ENCODE measurements around the gene TMEM45A. TPM values are rescaled to one million over a fixed set of nuclear protein-coding genes. Genes with fewer than 3 reads are reported as not detected.

Gene TMEM45A
- total RNA-seq, 1 experiment from 2014 or later = 10.1 TPM

GRCh38 chr3:100590840-100591147, 98.4 kb downstream of the TMEM45A start:
- Mint-ChIP-seq H3K9me3 (peaks cover 11 to 13% of the 10 kb centered on the region in 2 experiments; a peak in 4 of 5 replicates), H3K4me3 (no peak overlapping the region), H3K27me3 (ENCODE audit: low read depth) (no peaks in the 10 kb centered on the region), H3K27ac (no peak overlapping the region), H3K4me1 (peaks cover 3 to 4% of the 10 kb centered on the region in 2 experiments; a peak in 1 of 4 replicates), H3K36me3 (ENCODE audit: insufficient read depth in 1 of 3, low read depth in 3 of 3) (peaks cover 7 to 8% (median 8%) of the 10 kb centered on the region in 3 experiments)
- Histone ChIP-seq H3K14ac (ENCODE audit: insufficient read depth, low read length) (no peak overlapping the region), H3T11ph (ENCODE audit: low read length) (no peak overlapping the region), H2BK15ac (ENCODE audit: low read depth, low read length) (no peak overlapping the region), H3K23me2 (ENCODE audit: insufficient read length, low read depth, low read length, poor library complexity, severe bottlenecking) (no peaks in the 10 kb centered on the region), H4K91ac (ENCODE audit: insufficient read length, low read depth, low read length) (no peak overlapping the region), H2AFZ (ENCODE audit: low read length) (no peak overlapping the region), H3K23ac (ENCODE audit: insufficient read length, low read depth, low read length) (no peak overlapping the region), H3K79me1 (ENCODE audit: insufficient read depth, low read depth, low read length, poor library complexity, severe bottlenecking) (no peaks in the 10 kb centered on the region), H3K79me2 (ENCODE audit: insufficient read depth, low read length) (no peaks in the 10 kb centered on the region), H3K4me1 (ENCODE audit: insufficient read depth, low read length) (no peaks in the 10 kb centered on the region), H3K4me2 (ENCODE audit: insufficient read depth, insufficient read length, low read length) (no peak overlapping the region), H3K27ac (ENCODE audit: insufficient read length, low read depth, low read length) (no peak overlapping the region), H4K5ac (ENCODE audit: insufficient read length, low read depth, low read length) (no peak overlapping the region), H3K27me3 (ENCODE audit: insufficient read depth, low read length) (no peaks in the 10 kb centered on the region), H3K18ac (ENCODE audit: insufficient read length, low read depth, low read length) (no peak overlapping the region), H4K20me1 (ENCODE audit: control insufficient read depth, insufficient read depth, insufficient read length) (no peaks in the 10 kb centered on the region), H3K4ac (ENCODE audit: low read depth, low read length) (no peak overlapping the region), H3K56ac (ENCODE audit: insufficient read length, low read depth, low read length) (no peak overlapping the region), H2BK20ac (ENCODE audit: low read depth, low read length, poor library complexity, severe bottlenecking) (no peak overlapping the region), H3K9me3 (ENCODE audit: control insufficient read depth, low read depth, low read length) (no peaks in the 10 kb centered on the region), H2BK12ac (ENCODE audit: insufficient read length, low read depth, low read length) (no peak overlapping the region), H2BK120ac (ENCODE audit: low read depth, low read length, poor library complexity, severe bottlenecking) (no peak overlapping the region), H2BK5ac (ENCODE audit: insufficient read length, low read length) (no peak overlapping the region), H4K8ac (replicated peaks; ENCODE audit: insufficient read length, low read depth, low read length) (no peak overlapping the region), H2AK5ac (ENCODE audit: insufficient read length, low read length) (no peak overlapping the region), H3K9ac (ENCODE audit: extremely low read depth, insufficient read length, low read length) (no peak overlapping the region)
- no peak for DNase-seq
- no CpG with 5 or more reads among the region's 1 CpG for WGBS (ENCODE audit: extremely low coverage, insufficient read length, low lambda C conversion rate)
- TF ChIP-seq CTCF (conservative IDR thresholded peaks at IDR 0.05) = no peak; the same call in 2 of the 3 replicates
